Posterior cingulate gyrus (tissue), 11 donors: ENCODE results near the gene ARID5A.

ENCODE experiments used
- DNase-seq, 10 donors: peaks; one replicate each; pipeline versions ENCODE4 v3.0.0 to v3.0.0-alpha.2; 2020 to 2021; ENCODE audit warnings: mixed read lengths in 3 of 10
- intact Hi-C: fragments of 100-400 bp; cut with DNase I; formaldehyde crosslinking; loops from one replicate; pipeline ENCODE4 v1.15.1; 2023

Gene ARID5A

DNA sequence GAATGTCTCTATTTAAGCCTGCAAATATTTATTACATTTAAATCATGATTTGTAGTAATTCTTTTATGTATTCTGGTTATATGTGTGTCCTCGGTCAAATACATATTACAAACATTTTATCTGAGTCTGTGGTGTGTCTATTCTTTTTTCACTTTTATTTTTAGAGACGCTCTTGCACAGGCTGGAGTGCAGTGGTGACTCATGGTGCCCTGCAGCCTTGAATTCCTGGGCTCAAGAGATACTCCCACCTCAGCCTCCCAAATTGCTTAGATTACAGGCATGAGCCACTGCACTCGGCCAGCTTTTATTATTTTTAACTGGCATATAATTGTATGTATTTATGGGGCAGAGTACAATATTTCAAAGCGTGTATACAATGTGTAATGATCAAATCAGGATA, 47.5 kb downstream of the ARID5A start:
- intact Hi-C loops, result no loop called here

GRCh38 chr2:96587843-96588242, 51.3 kb downstream of the ARID5A start:
- DNase-seq, result no peak
- intact Hi-C loops, result no loop called here

More for the DNA sequence above, 47.5 kb downstream of the ARID5A start:
- DNase-seq, result no peak

DNA sequence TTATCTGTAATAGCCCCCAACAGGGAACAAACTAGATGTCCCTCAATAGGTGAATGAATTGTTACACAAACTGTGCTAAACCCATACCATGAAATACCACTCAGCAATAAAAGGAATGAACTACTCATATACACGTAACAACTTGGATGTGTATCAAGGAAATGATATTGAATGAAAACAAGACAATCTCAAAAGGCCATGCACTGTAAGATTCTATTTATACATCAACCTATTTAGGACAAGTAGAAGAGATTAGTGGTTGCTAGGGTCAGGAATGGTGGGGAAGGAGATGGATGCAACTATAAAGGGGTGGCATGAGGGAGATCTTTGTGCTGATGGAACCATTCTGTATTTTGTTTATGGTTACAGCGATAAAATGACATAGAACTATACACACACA, 54.5 kb downstream of the ARID5A start:
- DNase-seq, result no peak
- intact Hi-C loops, result no loop called here

- DNase-seq, result no peak
- intact Hi-C loops, result no loop called here
These were observed 54.9 kb downstream of the ARID5A start for GRCh38 chr2:96591494-96591893.

DNA sequence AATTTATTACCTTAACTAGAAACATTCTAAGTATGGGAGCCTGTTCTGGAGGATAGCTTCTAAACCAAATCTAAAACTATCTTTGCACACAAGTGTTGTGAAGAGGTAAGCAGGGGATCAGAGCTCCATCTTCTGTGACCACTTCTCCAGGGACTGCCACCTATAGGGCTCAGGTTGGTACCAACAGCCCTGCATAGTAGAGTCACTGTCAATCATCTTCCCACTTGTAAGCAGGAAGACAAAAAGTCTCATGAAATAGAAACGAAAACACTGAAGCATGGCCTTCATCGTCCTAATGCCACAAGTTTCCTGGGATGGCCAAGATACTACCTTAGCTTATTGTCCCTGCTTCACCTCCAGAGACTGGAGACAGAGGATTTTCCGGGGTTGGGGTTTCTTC, 57.7 kb downstream of the ARID5A start:
- no peak for DNase-seq
- intact Hi-C loops, result no loop called here

DNA sequence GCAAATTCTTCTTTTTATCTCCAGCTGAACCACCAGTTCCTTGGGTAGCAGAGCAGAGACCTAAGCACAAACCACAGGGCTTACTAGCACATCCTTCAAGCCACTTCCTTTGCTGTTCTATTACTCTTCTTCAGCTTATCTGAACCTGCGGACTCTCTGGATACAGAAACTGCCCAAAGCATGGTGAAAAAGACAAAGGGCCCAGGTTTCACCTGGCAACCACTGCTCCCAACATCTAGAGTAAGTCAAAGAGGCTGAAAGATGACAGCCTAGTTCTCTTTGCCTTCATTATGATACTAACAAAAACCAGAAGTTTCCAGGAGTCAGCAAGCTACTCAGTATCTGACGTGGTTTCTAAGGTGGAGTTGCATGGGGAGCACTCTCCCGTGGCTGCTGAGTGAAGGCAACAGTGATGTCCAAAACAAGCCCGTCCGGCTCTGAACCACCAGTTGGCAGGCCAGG, 58.2 kb downstream of the ARID5A start:
- DNase-seq, result no peak
- intact Hi-C loops, result no loop called here

DNA sequence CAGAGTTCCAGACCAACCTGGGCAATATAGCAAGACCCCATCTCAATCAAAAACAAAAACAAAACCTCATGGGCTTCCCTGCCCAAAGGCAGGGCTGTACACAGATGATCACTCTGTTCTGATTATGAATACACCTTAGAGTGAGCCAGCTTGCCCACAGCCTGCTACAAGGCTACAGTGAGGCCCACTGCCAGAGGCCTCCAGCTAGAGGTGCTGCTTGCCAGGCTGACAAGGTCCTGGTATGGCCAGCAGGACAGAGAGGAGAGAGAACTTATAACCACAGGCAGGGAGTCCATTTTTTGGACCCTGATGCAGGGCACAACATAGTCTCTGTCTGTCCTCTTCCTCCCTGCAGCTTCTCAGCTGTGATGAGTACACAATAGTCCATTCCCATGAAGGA, 60.0 kb downstream of the ARID5A start:
- intact Hi-C loops, result no loop called here
- no peak for DNase-seq

GRCh38 chr2:96599941-96600340, 63.4 kb downstream of the ARID5A start:
- DNase-seq, result no peak
- intact Hi-C loops, result no loop called here

DNA sequence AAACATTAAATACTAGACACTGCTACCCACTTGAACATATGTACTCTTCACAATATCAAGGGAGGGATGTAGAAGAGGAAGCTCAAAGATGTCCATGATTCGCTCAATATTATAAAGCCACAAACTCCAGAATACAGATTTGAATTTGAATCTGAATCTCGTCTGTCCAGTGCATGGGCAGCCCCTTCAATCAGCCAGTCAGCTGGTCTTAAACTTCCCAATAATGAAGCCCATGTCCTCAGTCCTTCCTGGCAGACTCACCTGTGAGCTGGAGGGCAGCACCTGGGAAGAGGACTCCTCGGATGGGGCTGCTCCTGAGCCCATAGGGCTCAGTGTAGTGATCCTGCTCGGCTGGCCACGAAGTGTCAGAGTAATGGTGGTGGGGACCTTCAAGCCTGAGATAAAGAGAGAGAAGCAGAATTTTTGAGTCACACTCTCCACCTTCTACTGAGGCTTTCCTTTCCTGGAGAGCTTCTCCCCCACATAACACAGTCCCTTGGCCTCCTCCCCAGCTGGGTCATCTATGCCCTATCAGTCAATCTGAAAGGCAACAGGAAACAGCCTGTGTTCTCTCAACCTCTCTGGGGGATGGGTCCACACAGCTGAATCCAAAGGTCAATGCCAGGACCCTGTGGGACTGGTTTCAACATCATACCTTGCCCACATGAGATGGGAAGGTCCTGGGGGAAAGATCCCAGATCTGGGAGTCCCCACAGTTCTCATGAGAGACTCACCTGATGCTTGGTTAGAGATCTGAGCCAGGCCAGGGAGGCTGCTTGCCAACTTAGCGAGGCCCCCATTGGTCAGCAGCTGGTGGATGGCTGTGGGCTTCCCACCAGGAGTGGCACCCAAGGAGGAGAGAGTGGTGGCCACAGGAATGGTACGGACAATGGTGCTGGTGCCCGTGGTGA, 65.1 kb downstream of the ARID5A start:
- intact Hi-C loops, result no loop called here
- DNase-seq, result no peak
